SW 1271 (cell line): Measurements from ENCODE around the gene CEND1.

ENCODE experiments used
- DNase-seq, 2 experiments: peaks; one replicate each; lab custom pipeline; 2025; lab: John Stamatoyannopoulos, UW

The CEND1 gene

DNA sequence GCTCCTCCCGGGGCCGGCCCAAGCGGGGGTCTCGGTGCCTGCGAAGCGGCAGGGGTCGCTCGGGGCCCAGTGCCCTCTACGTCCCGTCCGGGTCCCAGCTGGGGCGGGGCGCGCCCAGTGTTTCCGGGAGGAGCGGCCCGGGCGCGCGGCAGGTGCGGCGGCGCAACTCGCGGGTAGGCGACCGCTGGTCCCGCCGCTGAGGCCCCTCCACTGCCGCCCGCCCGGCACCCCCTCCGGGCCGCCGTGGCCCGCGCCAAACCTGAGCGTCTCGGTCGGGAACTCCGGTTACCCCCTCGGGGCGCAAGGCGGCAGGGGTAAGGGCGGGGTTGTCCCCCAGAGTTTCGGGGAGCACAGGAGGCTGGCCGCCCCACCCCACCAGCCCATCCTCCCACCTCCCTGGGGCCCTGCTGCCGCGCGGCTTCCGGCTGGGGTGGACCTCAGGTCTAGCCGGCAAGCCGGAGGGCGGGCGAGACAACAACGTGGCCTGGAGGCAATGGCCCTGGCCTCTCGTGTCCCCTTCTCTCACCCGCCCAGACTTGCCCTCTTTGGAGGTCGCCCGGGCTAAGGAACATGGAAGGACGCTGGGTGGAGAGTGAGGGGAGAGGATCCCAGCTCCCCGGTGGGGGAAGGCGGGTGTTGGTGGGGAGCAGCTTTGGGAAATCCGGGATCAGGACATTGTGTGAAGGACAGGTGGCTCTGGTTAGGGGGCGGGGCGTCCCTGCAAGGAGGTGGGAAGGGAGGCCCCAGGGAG, 37.4 kb upstream of the CEND1 start:
- no peak for DNase-seq

DNA sequence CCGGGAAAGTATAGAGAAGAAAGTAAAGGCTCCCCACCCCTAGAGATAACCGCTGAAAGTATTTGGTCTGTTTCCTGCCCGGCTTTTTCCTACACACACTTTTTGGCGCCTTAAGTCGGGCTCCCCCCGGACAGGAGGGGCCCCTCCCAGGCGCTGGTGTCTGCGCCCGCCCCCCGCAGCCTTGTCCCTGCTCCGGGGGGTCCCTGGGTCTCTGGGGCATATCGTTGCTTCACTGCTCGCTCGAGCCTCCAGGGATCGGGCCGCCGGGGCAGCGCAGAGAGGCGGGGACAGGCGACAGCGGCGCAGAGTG, 36.9 kb upstream of the CEND1 start:
- DNase-seq = no peak

- no peak for DNase-seq
These were observed 36.3 kb upstream of the CEND1 start for GRCh38 chr11:826227-826621.

GRCh38 chr11:825366-826226, 35.7 kb upstream of the CEND1 start:
- no peak for DNase-seq

DNA sequence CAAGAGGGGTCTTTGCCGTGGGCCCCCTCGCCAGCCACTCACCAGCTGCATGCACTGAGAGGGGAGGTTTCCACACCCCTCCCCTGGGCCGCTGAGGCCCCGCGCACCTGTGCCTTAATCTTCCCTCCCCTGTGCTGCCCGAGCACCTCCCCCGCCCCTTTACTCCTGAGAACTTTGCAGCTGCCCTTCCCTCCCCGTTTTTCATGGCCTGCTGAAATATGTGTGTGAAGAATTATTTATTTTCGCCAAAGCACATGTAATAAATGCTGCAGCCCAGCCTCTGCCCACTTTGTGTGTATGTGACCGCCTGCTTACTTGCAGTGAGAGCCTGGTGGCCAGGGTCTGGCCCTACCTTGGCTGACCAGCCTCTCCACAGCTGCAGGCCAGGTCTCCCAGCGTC, 35.1 kb upstream of the CEND1 start:
- DNase-seq = no peak

DNA sequence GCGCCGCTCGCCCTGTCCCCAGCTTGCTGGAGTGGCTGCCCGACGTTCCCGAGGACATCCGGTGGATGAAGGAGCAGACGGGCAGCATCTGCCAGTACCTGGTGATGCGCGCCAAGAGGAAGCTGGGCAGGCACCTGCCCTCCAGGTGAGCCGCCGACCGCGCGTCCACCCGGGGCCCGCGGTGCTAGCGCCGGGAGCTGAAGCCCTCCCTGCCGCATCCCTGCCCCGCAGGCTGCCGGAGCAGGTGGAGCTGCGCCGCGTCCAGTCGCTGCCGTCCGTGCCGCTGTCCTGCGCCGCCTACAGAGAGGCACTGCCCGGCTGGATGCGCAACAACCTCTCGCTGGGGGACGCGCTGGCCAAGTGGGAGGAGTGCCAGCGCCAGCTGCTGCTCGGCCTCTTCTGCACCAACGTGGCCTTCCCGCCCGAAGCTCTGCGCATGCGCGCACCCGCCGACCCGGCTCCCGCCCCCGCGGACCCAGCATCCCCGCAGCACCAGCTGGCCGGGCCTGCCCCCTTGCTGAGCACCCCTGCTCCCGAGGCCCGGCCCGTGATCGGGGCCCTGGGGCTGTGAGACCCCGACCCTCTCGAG, 34.5 kb upstream of the CEND1 start:
- DNase-seq = no peak

GRCh38 chr11:823441-824291, 33.8 kb upstream of the CEND1 start:
- DNase-seq = no peak

DNA sequence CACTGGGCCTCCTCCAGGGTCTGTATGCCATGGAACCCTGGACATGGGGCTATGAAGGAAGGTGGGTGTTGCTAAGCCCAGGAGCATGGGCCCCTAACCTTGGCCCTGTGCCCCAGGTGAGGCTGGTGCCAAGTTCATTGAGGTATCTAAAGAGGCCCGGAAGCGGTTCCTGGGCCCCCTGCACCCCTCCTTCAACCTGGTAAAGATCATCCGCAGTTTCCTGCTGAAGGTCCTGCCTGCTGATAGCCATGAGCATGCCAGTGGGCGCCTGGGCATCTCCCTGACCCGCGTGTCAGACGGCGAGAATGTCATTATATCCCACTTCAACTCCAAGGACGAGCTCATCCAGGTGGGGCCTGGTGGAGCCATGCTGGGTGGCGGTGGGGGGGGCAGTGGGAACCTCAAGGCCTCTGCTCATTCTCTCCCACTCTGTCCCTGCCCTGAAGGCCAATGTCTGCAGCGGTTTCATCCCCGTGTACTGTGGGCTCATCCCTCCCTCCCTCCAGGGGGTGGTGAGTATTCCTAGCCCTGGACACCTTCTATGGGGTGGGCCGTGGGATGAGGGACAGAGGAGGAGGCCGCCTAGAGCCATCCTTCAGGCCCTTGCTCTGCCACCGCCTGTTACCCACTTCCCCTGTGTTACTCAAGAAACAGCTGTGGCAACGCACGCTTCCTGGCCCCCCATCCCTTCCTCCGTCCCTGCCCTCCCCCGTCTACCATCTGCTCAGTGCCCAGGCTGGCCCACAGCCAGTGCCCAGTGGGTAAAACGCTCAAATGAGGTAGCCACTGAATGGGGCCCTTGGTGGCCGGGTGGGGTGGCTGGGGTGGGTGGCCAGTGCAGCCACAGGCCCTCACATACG, 31.9 kb upstream of the CEND1 start:
- DNase-seq = no peak

DNA sequence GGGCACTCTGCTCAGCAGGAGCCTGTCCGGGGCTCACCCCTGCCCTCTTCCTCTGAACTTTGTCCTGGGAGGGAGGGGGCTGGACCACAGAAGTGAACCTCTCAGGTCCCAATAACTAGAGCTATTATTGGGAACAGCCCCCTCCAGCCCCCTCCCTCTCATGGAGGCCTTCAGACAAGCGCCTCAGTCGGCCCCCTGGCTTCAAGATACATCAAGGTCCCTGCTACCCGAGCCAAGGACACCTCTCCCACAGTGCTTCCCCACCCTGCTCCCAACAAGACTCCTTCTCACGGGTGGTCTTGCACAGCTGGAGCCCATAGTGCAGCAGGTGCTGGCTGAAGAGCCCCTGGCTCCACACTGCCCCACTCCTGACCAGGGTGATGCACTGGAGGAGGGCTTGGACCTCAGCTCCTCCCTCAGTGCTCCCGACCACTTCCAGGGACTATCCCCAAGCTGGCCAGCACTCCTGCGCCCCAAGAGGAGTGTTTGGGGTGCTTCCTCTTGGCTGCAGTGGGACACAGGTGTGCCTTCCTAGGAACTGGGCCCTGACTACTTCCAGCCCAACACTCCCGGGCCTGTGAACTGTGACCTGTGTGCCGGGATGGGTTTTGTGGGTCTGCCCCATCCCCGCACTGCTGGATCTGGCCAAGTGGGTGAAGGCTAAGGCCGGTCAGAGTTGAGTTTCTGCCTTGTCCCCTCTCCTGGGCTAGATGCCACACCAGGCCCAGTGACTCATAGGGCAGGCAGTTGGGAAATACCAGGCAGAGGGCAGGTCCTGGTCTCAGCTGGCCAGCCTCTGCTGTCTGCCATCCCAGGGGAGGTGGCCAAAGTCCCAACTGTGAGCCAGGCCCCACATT, 31.0 kb upstream of the CEND1 start:
- peak in 1 of 2 experiments; percentile 81 for DNase-seq

DNA sequence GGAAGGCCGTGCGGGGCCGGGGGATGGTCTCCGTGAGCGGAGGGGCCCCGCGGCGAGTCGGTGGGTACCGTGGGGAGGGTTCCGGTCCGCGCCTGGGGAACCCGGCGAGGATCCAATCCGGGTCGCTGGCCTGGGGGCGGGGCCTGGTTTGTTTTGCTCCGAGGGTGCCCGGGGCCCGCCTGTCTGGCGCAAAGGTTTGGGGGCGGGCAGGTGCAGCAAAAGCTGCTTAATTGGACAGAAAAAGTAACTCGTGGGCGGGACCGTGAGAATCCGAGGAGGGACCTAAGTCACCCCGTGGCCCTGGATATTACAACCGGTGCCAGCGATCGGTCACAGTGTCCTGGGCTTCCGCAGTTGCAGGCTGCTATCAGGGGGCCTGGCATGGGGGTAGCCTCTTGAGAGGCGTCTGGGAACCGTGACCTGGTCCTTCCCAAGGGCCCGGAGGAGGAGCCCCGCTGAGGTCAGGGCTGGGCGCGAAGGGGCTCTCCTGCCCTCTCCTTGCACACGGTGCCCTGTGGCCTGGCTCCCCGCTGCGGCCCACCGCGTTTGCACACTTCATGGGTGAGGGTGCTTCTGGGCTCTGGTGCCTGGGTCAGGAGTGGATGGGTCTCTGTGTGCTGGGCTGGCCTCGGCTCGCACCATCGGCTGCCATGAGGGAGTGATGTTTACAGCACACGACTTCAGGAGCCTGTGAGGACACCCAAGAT, 30.2 kb upstream of the CEND1 start:
- peak; percentile 86 to 89 for DNase-seq

- peak in 1 of 2 experiments; percentile 82 for DNase-seq
These were observed 29.4 kb upstream of the CEND1 start for GRCh38 chr11:819129-819931.

GRCh38 chr11:818396-819128, 28.7 kb upstream of the CEND1 start, which contains the start of gene PNPLA2:
Gene PNPLA2 (plus strand): TSS chr11:818914. CDS start chr11:819719, 805 bp downstream.
- no peak for DNase-seq

DNA sequence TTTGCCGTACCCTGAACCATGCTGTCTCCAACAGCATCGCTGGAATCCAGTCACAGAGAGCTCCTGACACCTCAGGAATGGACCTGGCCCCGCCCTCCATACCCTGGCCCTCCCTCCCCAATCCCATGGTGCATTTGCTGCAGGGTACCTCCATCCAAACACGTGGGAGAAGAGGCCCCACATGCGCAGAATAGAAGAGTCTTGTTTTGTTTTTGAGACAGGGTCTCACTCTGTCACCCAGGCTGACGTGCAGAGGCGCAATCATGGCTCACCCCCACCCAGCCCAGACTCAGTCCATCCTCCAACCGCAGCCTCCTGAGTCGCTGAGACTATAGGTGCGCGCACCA, 26.5 kb upstream of the CEND1 start:
- no peak for DNase-seq

GRCh38 chr11:815675-816432, 26.0 kb upstream of the CEND1 start:
- no peak for DNase-seq

GRCh38 chr11:813456-814096, 23.7 kb upstream of the CEND1 start:
- no peak for DNase-seq

DNA sequence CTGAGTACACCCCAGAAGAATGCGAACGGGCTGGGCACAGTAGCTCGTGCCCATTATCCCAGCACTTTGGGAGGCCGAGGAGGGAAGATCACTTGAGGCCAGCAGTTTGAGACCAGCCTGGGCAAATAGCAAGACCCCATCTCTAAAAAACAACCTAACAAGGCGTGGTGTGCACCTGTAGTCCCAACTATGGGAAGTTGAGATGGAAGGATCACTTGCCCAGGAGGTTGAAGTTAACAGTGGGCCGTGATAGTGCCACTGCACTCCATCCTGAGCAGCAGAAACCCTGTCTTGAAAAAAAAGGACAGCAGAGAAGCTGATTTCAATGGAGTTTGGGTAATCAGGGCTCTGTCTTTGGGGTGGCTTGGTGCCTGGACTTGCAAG, 23.2 kb upstream of the CEND1 start:
- no peak for DNase-seq

GRCh38 chr11:812390-812789, 22.5 kb upstream of the CEND1 start:
- no peak for DNase-seq
